Measurements from ENCODE around the gene PATL2. TPM values are rescaled to one million over a fixed set of nuclear protein-coding genes. Genes with fewer than 3 reads are reported as not detected.
"Not testable (repeated sequence)": the region's sequence is repeated elsewhere in the genome, so short reads cannot be mapped to it uniquely, and the experiment has no call there.

Gene PATL2
- total RNA-seq, result 0.51 TPM

DNA sequence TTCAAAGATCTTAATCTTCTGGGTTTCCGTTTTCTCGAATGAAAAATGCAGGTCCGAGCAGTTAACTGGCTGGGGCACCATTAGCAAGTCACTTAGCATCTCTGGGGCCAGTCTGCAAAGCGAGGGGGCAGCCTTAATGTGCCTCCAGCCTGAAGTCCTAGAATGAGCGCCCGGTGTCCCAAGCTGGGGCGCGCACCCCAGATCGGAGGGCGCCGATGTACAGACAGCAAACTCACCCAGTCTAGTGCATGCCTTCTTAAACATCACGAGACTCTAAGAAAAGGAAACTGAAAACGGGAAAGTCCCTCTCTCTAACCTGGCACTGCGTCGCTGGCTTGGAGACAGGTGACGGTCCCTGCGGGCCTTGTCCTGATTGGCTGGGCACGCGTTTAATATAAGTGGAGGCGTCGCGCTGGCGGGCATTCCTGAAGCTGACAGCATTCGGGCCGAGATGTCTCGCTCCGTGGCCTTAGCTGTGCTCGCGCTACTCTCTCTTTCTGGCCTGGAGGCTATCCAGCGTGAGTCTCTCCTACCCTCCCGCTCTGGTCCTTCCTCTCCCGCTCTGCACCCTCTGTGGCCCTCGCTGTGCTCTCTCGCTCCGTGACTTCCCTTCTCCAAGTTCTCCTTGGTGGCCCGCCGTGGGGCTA is at the start of gene PATL2, which contains the start of gene B2M:
TSS of gene PATL2 (minus strand) at position 228 of the 647 bp plus-strand sequence. CDS start 34,833 bp downstream, outside the sequence.
TSS of gene B2M (plus strand) at position 422 of the 647 bp plus-strand sequence. CDS start at position 452, 30 bp downstream.
- DNase-seq, result peak; percentile 98

DNA sequence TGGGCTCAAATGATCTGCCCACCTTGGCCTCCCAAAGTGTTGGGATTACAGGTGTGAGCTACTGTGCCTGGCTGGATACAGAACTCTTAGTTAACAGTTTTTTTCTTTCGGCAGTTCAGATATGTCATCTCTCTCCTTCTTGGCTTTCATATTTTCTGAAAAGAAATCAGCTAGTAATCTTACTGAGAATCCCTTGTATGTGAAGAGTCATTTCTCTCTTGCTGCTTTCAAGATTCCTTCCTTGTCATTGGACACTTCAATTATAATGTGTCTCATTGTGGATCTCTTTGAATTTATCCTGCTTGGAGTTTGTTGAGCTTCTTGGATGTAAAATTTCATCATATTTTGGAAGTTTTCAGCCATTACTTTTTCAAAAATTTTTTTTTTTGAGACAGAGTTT is 42.2 kb upstream of the PATL2 start:
- DNase-seq, result no peak

DNA sequence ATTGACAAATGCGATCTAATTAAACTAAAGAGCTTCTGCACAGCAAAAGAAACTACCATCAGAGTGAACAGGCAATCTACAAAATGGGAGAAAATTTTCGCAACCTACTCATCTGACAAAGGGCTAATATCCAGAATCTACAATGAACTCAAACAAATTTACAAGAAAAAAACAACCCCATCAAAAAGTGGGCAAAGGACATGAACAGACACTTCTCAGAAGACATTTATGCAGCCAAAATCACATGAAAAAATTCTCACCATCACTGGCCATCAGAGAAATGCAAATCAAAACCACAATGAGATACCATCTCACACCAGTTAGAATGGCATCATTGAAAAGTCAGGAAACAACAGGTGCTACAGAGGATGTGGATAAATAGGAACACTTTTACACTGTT is 32.3 kb upstream of the PATL2 start:
- not testable (repeated sequence) for DNase-seq

DNA sequence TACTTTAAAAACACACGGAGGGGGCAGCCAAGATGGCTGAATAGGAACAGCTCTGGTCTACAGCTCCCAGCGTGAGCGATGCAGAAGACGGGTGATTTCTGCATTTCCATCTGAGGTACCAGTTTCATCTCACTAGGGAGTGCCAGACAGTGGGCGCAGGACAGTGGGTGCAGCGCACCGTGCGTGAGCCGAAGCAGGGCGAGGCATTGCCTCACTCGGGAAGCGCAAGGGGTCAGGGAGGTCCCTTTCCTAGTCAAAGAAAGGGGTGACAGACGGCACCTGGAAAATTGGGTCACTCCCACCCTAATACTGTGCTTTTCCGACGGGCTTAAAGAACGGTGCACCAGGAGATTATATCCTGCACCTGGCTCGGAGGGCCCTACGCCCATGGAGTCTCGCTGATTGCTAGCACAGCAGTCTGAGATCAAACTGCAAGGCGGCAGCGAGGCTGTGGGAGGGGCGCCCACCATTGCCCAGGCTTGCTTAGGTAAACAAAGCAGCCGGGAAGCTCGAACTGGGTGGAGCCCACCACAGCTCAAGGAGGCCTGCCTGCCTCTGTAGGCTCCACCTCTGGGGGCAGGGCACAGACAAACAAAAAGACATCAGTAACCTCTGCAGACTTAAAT is 28.2 kb upstream of the PATL2 start:
- not testable (repeated sequence) for DNase-seq

DNA sequence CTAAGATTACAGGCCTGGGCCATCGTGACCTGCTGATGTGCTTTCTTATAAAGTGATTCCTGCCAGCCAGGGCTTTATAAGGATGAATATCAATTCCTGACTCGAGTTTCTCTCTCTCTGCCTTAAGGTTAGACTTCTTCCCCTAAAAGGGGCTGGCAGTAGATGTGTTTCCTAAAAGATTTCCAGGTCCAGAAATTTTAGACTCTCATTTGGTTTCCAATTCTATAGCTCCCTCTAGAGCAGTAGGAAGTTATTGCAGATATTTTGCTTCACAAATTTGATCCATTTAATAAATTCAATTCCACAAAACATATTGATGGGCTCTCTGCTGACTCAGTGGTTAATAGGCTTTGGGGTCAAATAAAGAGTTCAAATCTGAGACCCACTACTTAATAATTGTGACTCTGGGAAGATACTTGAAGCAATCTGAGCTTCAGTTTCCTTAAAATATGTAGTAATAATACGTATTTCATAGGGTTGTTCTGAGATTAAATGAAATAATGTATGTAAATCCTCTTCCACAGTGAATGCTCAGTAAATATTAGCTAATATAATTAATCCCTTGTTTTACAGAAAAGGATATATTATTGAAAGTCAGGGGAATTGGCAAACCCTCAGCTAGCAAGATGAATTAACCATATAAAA is 27.3 kb upstream of the PATL2 start:
- peak; percentile 60 for DNase-seq

DNA sequence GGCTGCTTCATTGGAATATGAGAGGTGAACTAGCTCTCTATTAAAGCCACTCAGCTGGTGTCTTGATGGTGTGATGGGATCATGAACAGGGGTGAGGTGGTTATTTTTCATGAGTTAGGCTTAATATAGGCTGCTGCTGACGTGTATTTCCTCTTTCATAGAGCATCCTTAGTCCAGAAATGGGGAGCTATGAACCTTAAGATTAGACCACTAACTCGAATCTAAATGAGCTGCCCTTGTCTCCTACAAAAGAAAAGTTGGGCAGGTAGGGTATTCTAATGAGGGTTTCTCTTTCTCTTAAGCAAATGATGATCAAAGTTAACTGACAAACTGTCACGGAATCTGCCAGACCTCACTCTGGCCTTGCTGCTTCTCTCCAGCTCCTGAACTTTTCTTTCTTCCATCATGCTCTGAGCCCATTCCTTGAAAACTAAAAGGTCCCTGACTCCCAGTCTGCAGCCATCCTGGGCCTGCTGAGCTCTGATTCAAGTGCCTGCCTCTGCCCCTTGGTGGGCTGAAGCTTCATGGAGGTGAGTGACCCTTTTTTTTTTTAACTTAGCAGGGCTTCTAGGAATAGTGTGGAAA is 25.1 kb upstream of the PATL2 start, which contains the start of gene TRIM69:
TSS of gene TRIM69 (plus strand) at position 348 of the 585 bp plus-strand sequence. CDS start at position 525, 177 bp downstream.
- DNase-seq, result no peak

DNA sequence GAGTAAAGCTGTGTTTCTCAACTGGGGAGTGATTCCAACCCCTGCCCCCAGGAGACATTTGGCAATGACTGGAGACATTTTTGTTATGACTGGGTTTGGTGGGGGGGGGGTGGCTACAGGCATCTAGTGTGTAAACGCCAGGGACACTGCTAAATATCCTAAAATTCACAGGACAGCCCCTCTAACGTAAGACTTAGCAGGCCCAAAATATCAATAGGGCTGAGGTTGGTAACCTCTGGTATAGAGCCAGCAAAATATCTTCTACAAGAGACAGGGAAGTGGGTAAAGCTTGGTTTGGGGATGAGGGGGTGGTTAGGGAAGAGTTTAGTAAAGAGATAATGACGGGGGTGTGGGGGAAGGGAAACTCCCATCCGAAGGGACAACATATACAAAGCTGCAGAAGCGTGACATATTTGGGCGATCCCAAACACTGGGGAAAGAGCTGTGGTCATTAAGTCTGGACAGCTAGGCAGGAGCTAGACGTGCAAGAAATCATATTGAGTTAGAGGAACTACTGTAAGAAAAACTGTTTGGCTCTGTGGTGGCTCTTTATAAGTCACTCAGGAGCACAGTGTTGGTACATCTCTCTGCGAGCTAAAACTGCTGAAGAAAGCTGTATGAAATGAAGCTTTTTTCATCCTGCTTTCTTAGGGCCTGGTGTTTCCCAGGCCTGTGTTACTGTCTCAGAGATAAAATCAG is 24.5 kb upstream of the PATL2 start:
- DNase-seq, result no peak

DNA sequence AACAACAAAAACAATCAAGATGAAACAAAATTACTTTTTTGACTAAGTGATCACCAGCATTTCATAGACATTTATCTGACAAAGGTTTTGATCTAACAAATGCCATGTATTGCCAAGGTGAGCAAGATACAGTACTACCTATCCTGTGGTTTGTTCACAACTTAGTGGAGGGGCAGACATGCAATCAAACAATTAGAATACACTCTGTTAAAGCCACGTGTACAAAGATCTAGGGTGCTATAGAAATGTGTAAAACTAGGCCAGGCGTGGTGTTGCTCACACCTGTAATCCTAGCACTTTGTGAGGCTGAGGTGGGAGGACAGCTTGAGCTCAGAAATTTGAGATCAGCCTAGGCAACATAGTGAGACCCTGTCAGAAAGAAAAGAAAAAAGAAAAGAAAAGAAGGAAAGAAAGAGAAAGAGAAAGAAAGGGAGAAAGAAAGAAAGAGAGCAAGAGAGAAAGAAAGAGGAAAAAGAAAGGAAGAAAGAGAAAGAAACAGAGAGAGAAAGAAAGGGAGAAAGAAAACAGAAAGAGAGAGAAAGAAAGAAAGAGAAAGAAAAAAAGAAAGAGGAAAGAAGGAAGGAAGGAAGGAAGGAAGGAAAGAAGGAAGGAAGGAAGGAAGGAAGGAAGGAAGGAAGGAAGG is 23.8 kb upstream of the PATL2 start:
- DNase-seq, result no peak

DNA sequence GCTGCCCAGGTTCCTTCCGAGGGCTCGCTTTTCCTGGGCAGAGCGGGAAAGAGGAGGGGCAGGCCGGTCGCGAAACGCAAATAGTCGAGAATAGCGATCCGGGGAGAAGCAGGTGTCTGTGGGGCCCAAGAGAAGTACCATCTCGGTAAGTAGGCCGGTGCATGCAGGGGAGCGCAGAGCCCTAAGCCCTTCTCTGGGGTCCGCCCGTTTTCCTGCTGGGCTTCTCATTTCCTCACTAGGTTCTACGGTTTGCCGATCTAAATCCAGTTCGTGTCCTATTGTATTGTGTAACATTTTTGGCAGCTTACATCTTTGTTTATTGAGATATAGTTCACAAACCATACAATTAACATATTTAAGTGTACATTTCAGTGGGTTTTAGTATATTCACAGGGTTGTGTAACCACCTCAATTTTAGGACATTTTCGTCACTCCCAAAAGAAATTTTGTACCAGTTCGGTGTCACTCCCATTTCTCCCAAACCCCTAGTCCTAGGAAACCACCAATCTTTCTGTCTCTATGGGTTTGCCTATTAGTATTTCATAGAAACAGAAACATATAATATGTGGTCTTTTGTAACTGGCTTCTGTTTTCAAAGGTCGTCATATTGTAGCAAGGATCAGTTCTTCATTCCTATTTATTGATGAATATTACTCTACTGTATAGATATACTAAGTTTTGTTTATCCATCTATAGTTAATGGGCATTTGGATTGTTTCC is 18.4 kb upstream of the PATL2 start:
- DNase-seq, result no peak

DNA sequence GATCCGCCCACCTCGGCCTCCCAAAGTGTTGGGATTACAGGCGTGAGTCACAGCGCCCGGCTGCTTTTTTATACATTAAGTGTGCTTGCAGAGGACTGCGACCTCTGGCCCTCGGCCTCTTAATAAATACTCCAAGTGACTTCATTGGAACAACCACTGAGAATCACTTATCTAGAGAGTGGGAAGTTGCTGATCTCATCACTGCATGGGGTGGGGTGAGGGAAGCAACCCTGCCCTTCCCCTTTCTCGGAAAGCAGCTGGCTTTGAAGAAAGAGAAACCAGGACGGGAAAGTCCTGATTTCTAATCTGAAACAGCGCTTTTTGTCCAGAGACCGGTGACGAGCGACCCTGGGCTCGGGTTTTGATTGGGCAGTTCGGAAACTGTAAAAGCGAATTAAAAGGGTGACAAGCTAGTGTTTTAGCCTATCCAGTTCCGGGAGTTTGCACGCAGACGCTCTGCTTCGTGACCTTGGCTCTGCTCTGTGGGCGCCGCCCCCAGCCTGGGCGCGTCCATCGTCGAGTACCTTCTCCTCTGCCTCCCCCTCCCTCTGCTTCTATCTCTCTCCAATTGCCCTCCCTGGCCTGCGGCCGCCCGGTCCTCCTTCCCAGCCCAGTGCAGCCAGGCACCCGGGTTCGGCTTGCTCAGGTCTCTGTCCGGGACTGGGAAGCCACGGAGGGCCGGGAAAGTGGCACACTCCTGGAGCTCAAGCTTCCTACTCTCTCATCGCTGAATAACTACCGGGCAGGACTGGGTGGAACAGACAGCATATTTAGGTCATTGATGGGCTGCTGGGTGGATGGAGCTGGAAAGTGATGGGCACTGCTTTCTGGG is 17.7 kb upstream of the PATL2 start:
- peak; percentile 98 for DNase-seq

DNA sequence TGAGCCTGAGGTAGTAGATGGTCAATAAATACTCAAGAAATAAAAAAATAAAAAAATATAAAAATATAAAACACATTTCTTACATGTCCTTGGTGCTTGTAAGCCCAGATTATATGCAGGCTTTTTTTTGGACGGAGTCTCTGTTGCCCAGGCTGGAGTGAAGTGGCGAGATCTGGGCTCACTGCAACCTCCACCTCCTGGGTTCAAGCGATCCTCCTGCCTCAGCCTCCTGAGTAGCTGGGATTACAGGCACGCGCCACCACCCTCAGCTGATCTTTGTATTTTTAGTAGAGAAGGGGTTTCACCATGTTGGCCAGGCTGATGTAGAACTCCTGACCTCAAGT is 17.1 kb upstream of the PATL2 start:
- not testable (repeated sequence) for DNase-seq

DNA sequence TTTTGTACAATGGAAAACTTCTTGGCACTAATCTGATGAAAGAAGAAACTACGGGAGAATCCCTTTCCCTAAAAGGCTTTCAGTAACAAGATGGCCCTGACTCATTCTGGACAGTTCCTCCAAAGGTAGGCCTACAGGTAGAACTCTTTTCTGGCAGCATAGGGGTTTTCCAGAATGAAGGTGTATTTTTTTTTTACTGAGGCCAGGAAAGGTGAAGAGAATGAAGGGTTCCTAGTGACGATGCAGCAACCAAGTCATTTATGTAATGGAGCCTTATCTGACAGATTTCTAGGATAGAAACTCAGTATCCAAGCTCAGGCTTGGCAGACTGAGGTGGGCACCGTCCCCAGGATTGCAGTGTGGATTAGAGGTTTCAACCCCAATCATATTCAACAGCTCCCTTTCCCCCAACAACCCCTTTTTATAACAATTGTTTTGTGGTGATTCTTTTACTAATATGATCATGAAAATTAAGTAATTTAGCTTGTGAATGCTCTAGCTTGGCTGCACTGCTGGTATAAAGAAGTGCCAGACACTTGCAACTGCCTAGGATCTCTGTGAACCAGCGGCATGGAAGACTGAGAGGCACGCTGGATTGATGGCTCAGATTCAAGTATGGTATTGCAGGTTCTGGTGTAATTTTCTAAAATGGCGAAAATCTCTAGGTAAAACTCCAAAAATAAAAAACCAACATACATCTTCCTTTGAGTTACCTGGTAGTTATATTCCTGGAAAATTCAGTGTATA is 16.5 kb upstream of the PATL2 start:
- DNase-seq, result no peak

DNA sequence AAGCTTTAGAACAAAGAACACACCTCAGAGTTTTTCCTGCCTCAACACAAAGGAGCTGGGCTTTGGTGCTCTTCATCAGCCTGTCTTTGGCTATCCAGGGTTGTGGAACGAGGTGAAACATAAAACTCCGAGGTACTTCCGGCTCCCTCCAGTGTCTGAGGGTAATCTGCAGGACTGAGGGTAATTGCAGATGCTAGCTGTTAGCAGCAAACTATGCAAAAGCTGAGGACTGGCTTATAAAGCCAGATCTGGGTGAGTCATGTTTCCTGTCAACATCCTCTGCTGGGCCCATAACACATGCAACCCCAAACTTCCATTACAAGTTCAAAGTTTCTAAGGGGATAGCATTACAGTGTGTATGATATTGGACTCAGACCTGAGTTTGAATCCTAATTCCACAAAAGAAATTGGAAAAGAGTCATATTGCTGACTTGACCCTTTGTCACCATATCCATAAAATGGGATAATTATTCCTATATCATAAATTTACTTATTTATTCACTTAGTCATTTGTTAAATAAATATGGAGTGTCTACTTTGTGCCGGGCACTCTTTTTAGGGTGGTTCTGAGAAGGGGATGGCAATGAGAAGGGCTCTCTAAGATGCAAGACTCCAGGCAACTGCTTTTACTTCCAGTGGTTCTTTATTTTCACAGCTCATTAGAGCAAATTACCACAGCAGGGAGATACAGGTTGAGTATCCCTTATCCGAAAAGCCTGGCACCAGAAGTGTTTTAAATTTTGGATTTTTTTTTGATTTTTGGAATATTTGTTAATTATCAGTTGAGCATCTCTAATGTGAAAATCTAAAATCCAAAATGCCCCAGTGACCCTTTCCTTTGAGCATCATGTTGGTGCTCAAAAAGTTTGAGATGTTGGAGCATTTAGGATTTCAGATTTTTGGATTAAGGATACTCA is 15.7 kb upstream of the PATL2 start:
- no peak for DNase-seq

DNA sequence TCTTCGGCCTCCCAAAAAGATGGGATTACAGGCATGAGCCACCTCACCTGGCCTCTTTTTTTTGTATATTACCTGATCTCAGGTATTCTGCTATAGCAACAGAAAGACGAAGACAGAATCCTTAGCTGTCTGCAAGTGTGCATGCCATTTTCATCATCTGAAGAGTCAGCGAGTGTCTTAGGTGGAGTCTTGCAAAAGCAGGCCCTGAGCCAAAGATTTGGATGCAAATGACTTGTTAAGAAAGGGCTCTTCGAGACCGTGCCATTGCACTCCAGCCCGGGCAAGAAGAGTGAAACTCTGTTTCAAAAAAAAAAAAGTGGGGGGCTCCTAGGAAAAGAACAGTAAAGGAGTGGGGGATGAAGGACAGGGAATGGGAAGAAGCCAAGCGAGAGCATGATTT is 15.0 kb upstream of the PATL2 start:
- DNase-seq, result no peak

DNA sequence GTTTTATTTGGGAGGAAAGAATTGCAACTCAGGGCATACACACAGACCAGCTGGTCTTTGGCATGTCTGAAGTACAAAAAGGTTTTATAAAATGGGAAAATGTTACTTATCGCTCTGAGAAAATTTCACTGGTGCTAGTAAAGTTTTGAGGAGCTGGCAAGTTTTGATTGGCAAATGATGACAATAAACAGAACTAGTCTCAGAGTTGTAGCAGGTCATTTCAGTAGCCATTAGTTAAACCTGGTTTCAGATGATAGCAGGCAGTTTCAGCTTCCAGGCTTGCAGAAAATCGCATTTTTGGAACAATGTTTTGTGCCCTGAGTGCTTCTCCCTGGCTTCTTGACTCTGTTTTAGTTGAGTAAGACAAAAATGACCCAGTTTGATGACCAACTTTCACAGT is 10.9 kb upstream of the PATL2 start:
- DNase-seq, result no peak

DNA sequence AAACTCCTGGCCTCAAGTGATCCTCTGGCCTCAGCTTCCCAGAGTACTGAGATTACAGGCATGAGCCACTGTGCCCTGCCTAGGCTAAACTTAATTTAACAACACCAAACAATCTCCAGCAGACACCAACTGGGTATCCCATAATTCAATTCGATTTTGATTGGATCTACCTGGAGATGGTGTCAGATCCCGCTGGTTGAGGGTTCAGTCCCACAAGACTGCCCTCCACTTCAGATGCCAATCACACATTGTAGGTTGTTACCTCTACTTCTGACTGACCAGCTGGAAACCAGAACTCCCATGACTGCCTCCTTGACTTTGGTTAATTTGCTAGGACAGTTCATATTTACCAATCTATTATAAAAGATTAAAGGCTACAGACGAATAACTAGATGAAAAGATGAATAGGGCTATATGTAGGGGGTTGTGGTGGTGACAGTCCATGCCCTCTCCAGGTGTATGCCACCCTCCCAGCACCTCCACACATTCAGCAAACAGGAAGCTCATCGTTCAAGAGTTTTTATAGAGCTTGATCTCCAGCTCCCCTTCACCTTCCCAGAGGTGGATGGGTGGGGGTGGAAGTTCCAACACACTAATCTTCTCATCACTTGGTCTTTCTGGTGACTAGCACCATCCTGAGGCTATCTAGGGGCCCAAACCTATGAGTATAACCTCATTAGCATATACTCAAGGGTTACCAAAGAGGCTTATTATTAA is 9.5 kb upstream of the PATL2 start:
- DNase-seq, result no peak

DNA sequence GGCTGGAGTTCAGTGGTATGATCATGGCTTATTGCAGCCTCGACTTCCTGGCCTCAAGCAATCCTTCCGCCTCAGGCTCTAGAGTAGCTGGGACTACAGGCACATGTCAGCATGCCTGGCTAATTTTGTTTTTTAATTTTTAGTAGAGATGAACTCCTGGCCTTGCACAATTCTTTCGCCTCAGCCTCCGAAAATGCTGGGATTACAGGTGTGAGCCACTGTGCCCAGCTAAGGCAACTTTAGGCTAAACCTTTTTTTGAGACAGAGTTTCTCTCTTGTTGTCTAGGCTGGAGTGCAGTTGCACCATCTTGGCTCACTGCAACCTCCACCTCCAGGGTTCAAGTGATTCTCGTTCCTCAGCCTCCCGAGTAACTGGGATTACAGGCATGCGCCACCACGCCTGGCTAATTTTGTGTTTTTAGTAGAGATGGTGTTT is 8.9 kb upstream of the PATL2 start:
- not testable (repeated sequence) for DNase-seq
